ENCODE results near the gene PML.
A peak's percentile ranks its signal among the peaks of the same experiment; 100 is the strongest.

The PML gene

DNA sequence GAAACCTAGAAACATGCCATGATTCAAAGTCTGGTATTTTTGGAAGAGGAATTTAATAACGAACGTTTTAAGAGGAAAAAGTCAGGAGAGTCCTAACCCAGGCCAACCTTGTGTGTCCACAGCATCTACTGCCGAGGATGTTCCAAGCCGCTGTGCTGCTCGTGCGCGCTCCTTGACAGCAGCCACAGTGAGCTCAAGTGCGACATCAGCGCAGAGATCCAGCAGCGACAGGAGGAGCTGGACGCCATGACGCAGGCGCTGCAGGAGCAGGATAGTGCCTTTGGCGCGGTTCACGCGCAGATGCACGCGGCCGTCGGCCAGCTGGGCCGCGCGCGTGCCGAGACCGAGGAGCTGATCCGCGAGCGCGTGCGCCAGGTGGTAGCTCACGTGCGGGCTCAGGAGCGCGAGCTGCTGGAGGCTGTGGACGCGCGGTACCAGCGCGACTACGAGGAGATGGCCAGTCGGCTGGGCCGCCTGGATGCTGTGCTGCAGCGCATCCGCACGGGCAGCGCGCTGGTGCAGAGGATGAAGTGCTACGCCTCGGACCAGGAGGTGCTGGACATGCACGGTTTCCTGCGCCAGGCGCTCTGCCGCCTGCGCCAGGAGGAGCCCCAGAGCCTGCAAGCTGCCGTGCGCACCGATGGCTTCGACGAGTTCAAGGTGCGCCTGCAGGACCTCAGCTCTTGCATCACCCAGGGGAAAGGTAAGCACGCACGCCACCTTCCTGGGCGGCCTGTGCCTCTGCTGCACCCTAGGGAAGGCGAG, 28.4 kb downstream of the PML start:
- H3K36me3 ChIP-seq = peaks cover 66 to 96% (median 83%) of the 10 kb centered on the region in 11 experiments
- TF ChIP-seq Cebpa-rat (IDR thresholded peaks at IDR 0.05) = no peak
- peaks cover 6 to 100% (median 91%) of the 10 kb centered on the region in 11 experiments; a peak in 21 of 22 replicates for H4K20me1 ChIP-seq

DNA sequence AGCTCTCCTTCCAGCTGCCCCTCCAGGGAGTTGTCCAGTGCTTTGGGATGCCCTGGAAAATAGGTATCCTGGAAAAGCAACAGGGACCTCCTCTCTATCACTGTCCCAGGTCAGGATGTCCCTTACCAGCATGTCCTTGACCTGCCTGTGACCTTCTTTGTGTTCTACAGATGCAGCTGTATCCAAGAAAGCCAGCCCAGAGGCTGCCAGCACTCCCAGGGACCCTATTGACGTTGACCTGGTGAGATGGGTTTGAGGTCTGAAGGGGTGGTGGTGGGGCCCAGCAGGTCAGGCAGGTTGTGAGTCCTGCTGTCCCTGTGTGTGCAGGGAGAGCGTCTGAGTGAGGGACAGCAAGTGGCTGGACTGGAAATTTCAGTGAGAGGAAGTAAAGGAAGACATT, 30.2 kb downstream of the PML start:
- H3K9me3 ChIP-seq (replicated peaks in 1 of 11) = no peaks in the 10 kb centered on the region
- H3K9ac ChIP-seq = no peak overlapping the region
- TF ChIP-seq Cebpa-rat (IDR thresholded peaks at IDR 0.05) = no peak
- H3K27me3 ChIP-seq = no peaks in the 10 kb centered on the region
- peaks cover 3 to 100% (median 84%) of the 10 kb centered on the region in 11 experiments; a peak in 20 of 22 replicates for H4K20me1 ChIP-seq
- peaks cover 69 to 98% (median 89%) of the 10 kb centered on the region in 11 experiments for H3K36me3 ChIP-seq
- no peak overlapping the region for H3K27ac ChIP-seq
- H3K4me2 ChIP-seq = no peak overlapping the region
- H3K4me1 ChIP-seq = peaks cover 0 to 8% (median 0%) of the 10 kb centered on the region in 10 experiments; a peak in 1 of 20 replicates
- no peak overlapping the region for H3K4me3 ChIP-seq

More for the DNA sequence above, 28.4 kb downstream of the PML start:
- Histone ChIP-seq H3K27ac (no peak overlapping the region), H3K4me1 (peaks cover 0 to 8% (median 0%) of the 10 kb centered on the region in 10 experiments; a peak in 1 of 20 replicates), H3K9ac (no peak overlapping the region), H3K4me3 (no peak overlapping the region), H3K9me3 (replicated peaks in 1 of 11) (no peaks in the 10 kb centered on the region), H3K27me3 (no peaks in the 10 kb centered on the region), H3K4me2 (no peak overlapping the region)

DNA sequence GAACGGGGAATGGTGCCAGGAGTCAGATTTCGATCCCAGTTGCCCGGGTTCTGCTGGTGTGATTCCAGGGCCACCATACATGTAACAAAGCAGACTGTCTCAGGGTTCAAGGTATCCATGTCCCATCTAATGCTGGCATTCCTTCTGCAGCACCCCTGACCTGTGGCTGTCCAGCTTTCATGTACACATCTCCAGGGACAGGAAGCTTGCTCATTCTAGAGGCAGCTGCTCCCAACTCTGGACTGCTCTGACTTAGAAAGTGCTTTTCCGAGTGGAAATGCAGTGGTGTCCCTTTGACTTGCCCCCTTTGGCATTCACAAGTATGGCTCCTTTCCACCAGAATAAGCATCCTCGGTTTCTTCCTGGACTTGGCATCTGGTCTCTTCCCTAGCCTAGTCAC, 30.9 kb downstream of the PML start:
- Histone ChIP-seq H3K4me3 (no peak overlapping the region), H3K27ac (no peak overlapping the region), H4K20me1 (peaks cover 7 to 100% (median 81%) of the 10 kb centered on the region in 11 experiments; a peak in 20 of 22 replicates), H3K4me2 (no peak overlapping the region), H3K9me3 (replicated peaks in 1 of 11) (no peaks in the 10 kb centered on the region), H3K4me1 (peaks cover 0 to 8% (median 0%) of the 10 kb centered on the region in 10 experiments; a peak in 1 of 20 replicates), H3K27me3 (no peaks in the 10 kb centered on the region), H3K9ac (no peak overlapping the region), H3K36me3 (peaks cover 70 to 98% (median 90%) of the 10 kb centered on the region in 11 experiments)
- TF ChIP-seq Cebpa-rat (IDR thresholded peaks at IDR 0.05) = no peak

DNA sequence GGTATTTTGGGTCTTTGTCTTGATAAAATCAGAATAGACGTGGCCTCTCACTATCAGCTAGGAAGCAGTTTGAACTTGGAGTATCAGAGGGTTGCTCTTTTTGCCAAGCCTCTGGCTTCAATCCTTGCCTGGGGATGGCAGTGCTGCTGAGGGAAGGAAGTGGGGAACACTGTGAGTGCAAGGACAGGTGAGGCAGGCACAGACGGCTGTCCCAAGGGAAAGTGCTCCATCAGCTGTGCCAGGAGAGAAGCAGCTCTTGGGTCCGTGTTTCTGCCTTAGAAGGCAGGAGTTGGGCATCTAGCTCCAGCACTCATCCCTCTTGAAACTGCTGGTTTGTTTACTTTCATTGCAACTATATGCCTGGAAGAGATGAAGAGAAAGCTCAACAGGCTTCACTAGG, 33.2 kb downstream of the PML start:
- H3K4me2 ChIP-seq = no peak overlapping the region
- no peak overlapping the region for H3K27ac ChIP-seq
- peaks cover 0 to 13% (median 2%) of the 10 kb centered on the region in 10 experiments; a peak in 8 of 20 replicates for H3K4me1 ChIP-seq
- H3K9ac ChIP-seq = no peak overlapping the region
- H4K20me1 ChIP-seq = peaks cover 7 to 84% (median 67%) of the 10 kb centered on the region in 11 experiments; a peak in 19 of 22 replicates
- no peak for TF ChIP-seq Cebpa-rat (IDR thresholded peaks at IDR 0.05)
- H3K27me3 ChIP-seq = no peaks in the 10 kb centered on the region
- peaks cover 62 to 99% (median 94%) of the 10 kb centered on the region in 11 experiments for H3K36me3 ChIP-seq
- no peak overlapping the region for H3K4me3 ChIP-seq
- H3K9me3 ChIP-seq (replicated peaks in 1 of 11) = no peaks in the 10 kb centered on the region

DNA sequence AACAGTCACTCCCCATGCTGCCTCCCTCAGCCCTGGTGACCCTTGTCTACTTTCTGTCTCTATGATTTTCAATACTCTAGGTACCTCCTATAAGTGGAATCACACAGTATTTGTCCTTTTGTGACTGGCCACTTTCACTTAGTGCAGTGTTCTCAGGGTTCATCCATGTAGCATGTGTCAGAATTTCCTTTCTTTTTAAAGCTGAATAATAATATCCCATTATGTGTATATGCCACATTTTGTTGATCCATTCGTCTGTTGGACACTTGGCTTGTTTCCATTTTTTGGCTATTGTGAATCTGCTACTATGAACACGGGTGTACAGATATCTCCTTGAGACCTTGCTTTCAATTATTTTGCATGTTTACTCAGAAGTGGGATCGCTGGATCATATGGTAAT, 34.1 kb downstream of the PML start:
- H3K4me2 ChIP-seq = no peak overlapping the region
- H3K36me3 ChIP-seq = peaks cover 62 to 99% (median 94%) of the 10 kb centered on the region in 11 experiments
- no peak overlapping the region for H3K27ac ChIP-seq
- H4K20me1 ChIP-seq = peaks cover 7 to 84% (median 58%) of the 10 kb centered on the region in 11 experiments; a peak in 18 of 22 replicates
- no peak overlapping the region for H3K9ac ChIP-seq
- H3K4me3 ChIP-seq = no peak overlapping the region
- peaks cover 0 to 22% (median 4%) of the 10 kb centered on the region in 10 experiments; a peak in 8 of 20 replicates for H3K4me1 ChIP-seq
- no peaks in the 10 kb centered on the region for H3K9me3 ChIP-seq (replicated peaks in 1 of 11)
- H3K27me3 ChIP-seq = no peaks in the 10 kb centered on the region
- TF ChIP-seq Cebpa-rat (IDR thresholded peaks at IDR 0.05) = no peak

DNA sequence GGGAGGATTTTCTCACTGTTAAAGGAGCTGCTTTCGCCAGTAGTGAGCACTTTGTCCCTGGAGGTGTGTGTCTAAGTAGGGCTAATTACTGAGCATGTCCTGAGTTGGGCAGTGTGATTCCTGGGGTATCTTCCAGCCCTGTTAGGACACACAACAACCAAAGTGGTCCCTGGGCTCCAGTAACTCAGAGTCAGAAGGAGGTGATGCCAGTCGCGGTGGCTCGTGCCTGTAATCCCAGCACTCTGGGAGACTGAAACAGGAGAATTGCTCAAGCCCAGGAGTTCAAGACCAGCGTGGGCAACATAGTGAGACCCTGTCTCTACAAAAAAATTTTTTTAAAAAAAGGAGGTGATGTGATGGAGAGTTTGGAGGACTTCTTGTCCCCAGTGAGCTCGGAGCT, 37.5 kb downstream of the PML start:
- no peaks in the 10 kb centered on the region for H3K27me3 ChIP-seq
- H3K4me2 ChIP-seq = peak overlapping the region in 2 of 11 experiments; percentile 45 to 57; a peak in 3 of 22 replicates
- peaks cover 0 to 22% (median 11%) of the 10 kb centered on the region in 10 experiments; a peak in 10 of 20 replicates for H3K4me1 ChIP-seq
- H3K9me3 ChIP-seq (replicated peaks in 1 of 11) = no peaks in the 10 kb centered on the region
- H3K4me3 ChIP-seq = no peak overlapping the region
- no peak overlapping the region; a peak in 1 of 22 replicates for H3K27ac ChIP-seq
- no peak for TF ChIP-seq Cebpa-rat (IDR thresholded peaks at IDR 0.05)
- peaks cover 12 to 79% (median 51%) of the 10 kb centered on the region in 11 experiments; a peak in 18 of 22 replicates for H4K20me1 ChIP-seq
- 0 out of 22 replicates have a peak overlapping the region, but pooled peaks of 2 of the 11 experiments have one; percentile 26 to 37 for H3K9ac ChIP-seq
- peaks cover 62 to 99% (median 94%) of the 10 kb centered on the region in 11 experiments for H3K36me3 ChIP-seq

DNA sequence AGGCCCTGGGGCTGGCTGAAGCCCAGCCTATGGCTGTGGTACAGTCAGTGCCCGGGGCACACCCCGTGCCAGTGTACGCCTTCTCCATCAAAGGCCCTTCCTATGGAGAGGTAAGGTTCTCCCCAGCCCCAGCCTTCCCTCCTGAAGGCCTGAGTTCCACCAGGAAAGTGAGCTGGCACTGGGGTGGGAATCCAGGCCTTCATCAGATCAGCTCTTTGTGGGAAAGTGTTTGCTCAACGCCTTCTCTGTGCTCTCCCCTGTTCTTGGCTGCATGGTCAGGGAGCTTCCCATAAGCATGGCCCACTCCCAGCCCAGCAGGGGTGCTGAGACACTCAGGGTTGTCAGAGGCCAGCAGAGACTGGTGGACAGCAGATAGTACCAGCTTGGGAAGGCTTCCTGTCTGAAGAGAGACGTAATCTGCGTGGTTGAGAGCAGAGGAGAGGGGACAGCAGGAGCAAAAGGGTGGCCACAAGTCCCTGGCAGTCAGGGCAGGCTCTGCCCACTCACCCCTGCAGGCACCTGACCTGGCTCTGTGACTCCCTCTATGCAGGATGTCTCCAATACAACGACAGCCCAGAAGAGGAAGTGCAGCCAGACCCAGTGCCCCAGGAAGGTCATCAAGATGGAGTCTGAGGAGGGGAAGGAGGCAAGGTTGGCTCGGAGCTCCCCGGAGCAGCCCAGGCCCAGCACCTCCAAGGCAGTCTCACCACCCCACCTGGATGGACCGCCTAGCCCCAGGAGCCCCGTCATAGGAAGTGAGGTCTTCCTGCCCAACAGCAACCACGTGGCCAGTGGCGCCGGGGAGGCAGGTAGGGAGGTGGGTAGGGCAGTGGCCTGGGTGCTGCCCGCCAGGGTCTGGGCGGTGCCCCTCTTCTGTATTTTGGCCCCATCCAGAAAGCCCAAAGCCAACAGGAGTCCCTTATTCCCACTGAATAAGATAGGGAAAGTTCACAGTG, 38.4 kb downstream of the PML start:
- no peak for TF ChIP-seq Cebpa-rat (IDR thresholded peaks at IDR 0.05)
- Histone ChIP-seq H3K27me3 (no peaks in the 10 kb centered on the region), H4K20me1 (peaks cover 10 to 79% (median 44%) of the 10 kb centered on the region in 11 experiments; a peak in 16 of 22 replicates), H3K4me1 (peaks cover 0 to 22% (median 10%) of the 10 kb centered on the region in 10 experiments; a peak in 10 of 20 replicates), H3K4me2 (peak overlapping the region in 2 of 11 experiments; percentile 45 to 57; a peak in 4 of 22 replicates), H3K9me3 (replicated peaks in 1 of 11) (no peaks in the 10 kb centered on the region), H3K27ac (peak overlapping the region in 1 of 11 experiments; percentile 18; a peak in 1 of 22 replicates), H3K9ac (peak overlapping the region in 2 of 11 experiments; percentile 26 to 37; a peak in 1 of 22 replicates), H3K36me3 (peaks cover 62 to 99% (median 94%) of the 10 kb centered on the region in 11 experiments), H3K4me3 (no peak overlapping the region)

DNA sequence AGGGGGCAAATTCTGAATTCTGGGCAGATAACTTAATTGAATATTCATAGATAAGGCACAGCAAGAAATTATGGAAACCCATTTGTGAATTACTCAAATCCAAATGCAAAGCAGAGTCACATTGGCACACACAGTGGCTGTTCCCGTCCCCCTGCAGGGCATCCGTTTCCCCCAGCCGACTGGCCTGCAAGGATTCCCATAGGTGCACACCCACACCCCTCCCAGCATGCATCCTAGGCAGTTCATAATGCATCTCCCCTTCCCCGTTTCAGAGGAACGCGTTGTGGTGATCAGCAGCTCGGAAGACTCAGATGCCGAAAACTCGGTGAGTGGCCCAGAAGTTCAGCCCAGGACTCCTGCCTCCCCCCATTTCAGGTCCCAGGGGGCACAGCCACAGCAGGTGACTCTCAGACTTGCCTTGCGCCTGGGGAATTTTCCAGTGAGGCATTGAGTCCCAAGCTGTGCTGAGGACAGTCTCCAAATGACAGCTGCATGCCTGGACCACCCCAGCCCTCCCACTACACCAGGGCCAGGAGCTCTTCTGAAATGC, 39.8 kb downstream of the PML start:
- peaks cover 60 to 90% (median 82%) of the 10 kb centered on the region in 11 experiments for H3K36me3 ChIP-seq
- no peak overlapping the region for H3K4me3 ChIP-seq
- no peaks in the 10 kb centered on the region for H3K9me3 ChIP-seq (replicated peaks in 1 of 11)
- peaks cover 8 to 81% (median 40%) of the 10 kb centered on the region in 11 experiments; a peak in 14 of 22 replicates for H4K20me1 ChIP-seq
- H3K27ac ChIP-seq = no peak overlapping the region
- peak overlapping the region in 1 of 11 experiments; percentile 24; a peak in 1 of 22 replicates for H3K9ac ChIP-seq
- peaks cover 0 to 22% (median 10%) of the 10 kb centered on the region in 10 experiments; a peak in 10 of 20 replicates for H3K4me1 ChIP-seq
- no peak overlapping the region for H3K4me2 ChIP-seq
- no peaks in the 10 kb centered on the region for H3K27me3 ChIP-seq
- TF ChIP-seq Cebpa-rat (IDR thresholded peaks at IDR 0.05) = no peak
